Endothelial cell of umbilical vein (primary cell): Measurements from ENCODE around the gene USP19.

Source experiments
- MYC ChIP-seq: IDR thresholded peaks from one replicate; pipeline ENCODE4 v1.6.1; 2011; ENCODE audit warnings: mild to moderate bottlenecking, low read depth, low read length
- TF ChIP-seq, protein P1 (sequence below), 2 donors: IDR thresholded peaks; 1 replicate in 1 of 2; 2 replicates in 1 of 2; pipeline ENCODE4 v1.5.1; 2011; ENCODE audit warnings: low read length in 2 of 2, mild to moderate bottlenecking in 2 of 2, moderate library complexity in 2 of 2, control low read depth in 1 of 2, inconsistent platforms in 1 of 2, low read depth in 1 of 2; ENCODE audit not compliant: insufficient read depth in 1 of 2; ENCODE audit errors: extremely low read depth in 1 of 2

DNA sequence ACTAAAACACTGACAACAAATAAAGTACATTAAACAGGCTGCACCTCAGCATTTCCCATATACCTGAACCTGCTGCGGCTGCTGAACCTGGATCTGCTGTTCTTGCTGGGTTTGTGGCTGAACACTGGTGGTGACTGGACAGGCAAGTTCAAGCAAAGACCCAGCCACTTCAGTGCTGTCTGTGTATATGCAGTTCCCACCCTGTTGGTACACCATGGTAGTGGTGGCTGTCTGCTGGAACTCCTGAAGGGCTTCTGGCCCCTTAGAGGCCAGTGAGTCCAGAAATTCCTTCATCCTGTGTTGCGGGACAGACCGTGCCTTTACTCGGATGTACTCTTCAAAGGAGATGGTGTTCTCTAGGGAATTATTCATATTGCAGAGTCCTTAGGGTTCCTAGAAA, 44.0 kb downstream of the USP19 start:
- no peak for TF ChIP-seq MYC
- TF ChIP-seq, protein P1, sequence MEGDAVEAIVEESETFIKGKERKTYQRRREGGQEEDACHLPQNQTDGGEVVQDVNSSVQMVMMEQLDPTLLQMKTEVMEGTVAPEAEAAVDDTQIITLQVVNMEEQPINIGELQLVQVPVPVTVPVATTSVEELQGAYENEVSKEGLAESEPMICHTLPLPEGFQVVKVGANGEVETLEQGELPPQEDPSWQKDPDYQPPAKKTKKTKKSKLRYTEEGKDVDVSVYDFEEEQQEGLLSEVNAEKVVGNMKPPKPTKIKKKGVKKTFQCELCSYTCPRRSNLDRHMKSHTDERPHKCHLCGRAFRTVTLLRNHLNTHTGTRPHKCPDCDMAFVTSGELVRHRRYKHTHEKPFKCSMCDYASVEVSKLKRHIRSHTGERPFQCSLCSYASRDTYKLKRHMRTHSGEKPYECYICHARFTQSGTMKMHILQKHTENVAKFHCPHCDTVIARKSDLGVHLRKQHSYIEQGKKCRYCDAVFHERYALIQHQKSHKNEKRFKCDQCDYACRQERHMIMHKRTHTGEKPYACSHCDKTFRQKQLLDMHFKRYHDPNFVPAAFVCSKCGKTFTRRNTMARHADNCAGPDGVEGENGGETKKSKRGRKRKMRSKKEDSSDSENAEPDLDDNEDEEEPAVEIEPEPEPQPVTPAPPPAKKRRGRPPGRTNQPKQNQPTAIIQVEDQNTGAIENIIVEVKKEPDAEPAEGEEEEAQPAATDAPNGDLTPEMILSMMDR (IDR thresholded peaks at IDR 0.05; ENCODE audit: extremely low read depth in 1 of 2, insufficient read depth in 1 of 2, low read depth in 1 of 2, low read length in 2 of 2): no peak
